GM19099 (cell line): Measurements from ENCODE around the gene BIRC6.

Experiments used
- POLR2A ChIP-seq: IDR thresholded peaks from 3 replicates; pipeline ENCODE4 v1.6.1; 2011; ENCODE audit warnings: low read depth; ENCODE audit not compliant: insufficient read length; ENCODE audit errors: extremely low read depth

The BIRC6 gene

GRCh38 chr2:32523686-32524085, 166.9 kb downstream of the BIRC6 start:
- TF ChIP-seq POLR2A: no peak

- no peak for TF ChIP-seq POLR2A
Measured at GRCh38 chr2:32532341-32532740, 175.5 kb downstream of the BIRC6 start.

GRCh38 chr2:32532961-32533360, 176.1 kb downstream of the BIRC6 start:
- no peak for TF ChIP-seq POLR2A

GRCh38 chr2:32534831-32535230, 178.0 kb downstream of the BIRC6 start:
- TF ChIP-seq POLR2A: no peak

- TF ChIP-seq POLR2A: no peak
Measured at GRCh38 chr2:32538735-32539134, 181.9 kb downstream of the BIRC6 start.

GRCh38 chr2:32553829-32554432, 197.1 kb downstream of the BIRC6 start:
- TF ChIP-seq POLR2A: no peak

GRCh38 chr2:32558492-32558891, 201.7 kb downstream of the BIRC6 start:
- no peak for TF ChIP-seq POLR2A

- no peak for TF ChIP-seq POLR2A
Measured at GRCh38 chr2:32559136-32559535, 202.3 kb downstream of the BIRC6 start.

- TF ChIP-seq POLR2A: no peak
Measured at GRCh38 chr2:32562906-32563305, 206.1 kb downstream of the BIRC6 start.

- TF ChIP-seq POLR2A: no peak
Measured at GRCh38 chr2:32564417-32565035, 207.7 kb downstream of the BIRC6 start.

GRCh38 chr2:32565902-32566301, 209.1 kb downstream of the BIRC6 start:
- no peak for TF ChIP-seq POLR2A

GRCh38 chr2:32572030-32572429, 215.2 kb downstream of the BIRC6 start:
- TF ChIP-seq POLR2A: no peak

GRCh38 chr2:32572737-32573136, 215.9 kb downstream of the BIRC6 start:
- TF ChIP-seq POLR2A: no peak

GRCh38 chr2:32591669-32592463, 235.0 kb downstream of the BIRC6 start:
- no peak for TF ChIP-seq POLR2A

- TF ChIP-seq POLR2A: no peak
Measured at GRCh38 chr2:32594573-32594972, 237.8 kb downstream of the BIRC6 start.

GRCh38 chr2:32611366-32611765, 254.5 kb downstream of the BIRC6 start:
- TF ChIP-seq POLR2A: no peak
